ENCODE measurements around the gene MCM9.

The MCM9 gene

GRCh38 chr6:118908441-118908840 lies 26.5 kb downstream of the MCM9 start:
- Histone ChIP-seq H3K79me1 (ENCODE audit: low read depth, low read length) (no peaks in the 10 kb centered on the region), H3K4me2 (ENCODE audit: insufficient read depth, low read length, poor library complexity, severe bottlenecking) (no peak overlapping the region), H4K8ac (ENCODE audit: low read depth, low read length) (no peak overlapping the region), H3K4me3 (ENCODE audit: low read length in 2 of 2) (no peak overlapping the region), H2BK120ac (ENCODE audit: low read depth, low read length) (no peak overlapping the region), H3K14ac (ENCODE audit: low read length) (no peak overlapping the region), H3K23ac (ENCODE audit: low read depth, low read length, poor library complexity) (no peak overlapping the region), H2AFZ (ENCODE audit: low read length) (no peak overlapping the region), H3K4me1 (ENCODE audit: control insufficient read depth in 2 of 2, insufficient read depth in 1 of 2, low read depth in 1 of 2, low read length in 2 of 2) (no peaks in the 10 kb centered on the region), H4K91ac (ENCODE audit: low read depth, low read length, poor library complexity) (no peak overlapping the region), H3K9ac (ENCODE audit: low read depth, low read length, poor library complexity) (no peak overlapping the region), H2BK12ac (ENCODE audit: low read length) (no peak overlapping the region), H3K27me3 (ENCODE audit: control insufficient read depth in 3 of 3, insufficient read depth in 3 of 3, low read depth in 1 of 3, low read length in 3 of 3) (no peaks in the 10 kb centered on the region), H3K9me3 (replicated peaks in 1 of 2; ENCODE audit: control insufficient read depth in 2 of 2, insufficient read depth in 1 of 2, low read depth in 1 of 2, low read length in 2 of 2) (no peaks in the 10 kb centered on the region), H2BK15ac (ENCODE audit: low read length) (no peak overlapping the region), H2BK5ac (ENCODE audit: low read length) (no peak overlapping the region), H3K18ac (ENCODE audit: low read length) (no peak overlapping the region), H3K4ac (ENCODE audit: low read length) (no peak overlapping the region), H3K27ac (replicated peaks; ENCODE audit: low read length) (no peak overlapping the region), H3K36me3 (replicated peaks in 1 of 2; ENCODE audit: control insufficient read depth in 2 of 2, insufficient read depth in 2 of 2, low read length in 2 of 2) (peaks cover 11 to 98% of the 10 kb centered on the region in 2 donors), H2AK5ac (ENCODE audit: low read depth, low read length) (no peak overlapping the region)
- no CpG with 5 or more reads among the region's 1 CpG for WGBS, 2 donors (ENCODE audit: extremely low coverage in 2 of 2, insufficient read length in 2 of 2, insufficient replicate concordance in 1 of 2)
- DNase-seq (ENCODE audit: low spot score): no peak

GRCh38 chr6:118905851-118906250 lies 29.1 kb downstream of the MCM9 start:
- H3K4me1 ChIP-seq (ENCODE audit: control insufficient read depth in 2 of 2, insufficient read depth in 1 of 2, low read depth in 1 of 2, low read length in 2 of 2): no peaks in the 10 kb centered on the region
- no CpG with 5 or more reads among the region's 4 CpGs for WGBS, 2 donors (ENCODE audit: extremely low coverage in 2 of 2, insufficient read length in 2 of 2, insufficient replicate concordance in 1 of 2)
- no peak overlapping the region for H3K4ac ChIP-seq (ENCODE audit: low read length)
- no peak overlapping the region for H3K4me2 ChIP-seq (ENCODE audit: insufficient read depth, low read length, poor library complexity, severe bottlenecking)
- no peak overlapping the region for H2BK5ac ChIP-seq (ENCODE audit: low read length)
- H4K91ac ChIP-seq (ENCODE audit: low read depth, low read length, poor library complexity): no peak overlapping the region
- H3K9ac ChIP-seq (ENCODE audit: low read depth, low read length, poor library complexity): no peak overlapping the region
- H3K9me3 ChIP-seq (replicated peaks in 1 of 2; ENCODE audit: control insufficient read depth in 2 of 2, insufficient read depth in 1 of 2, low read depth in 1 of 2, low read length in 2 of 2): no peaks in the 10 kb centered on the region
- no peak overlapping the region for H4K8ac ChIP-seq (ENCODE audit: low read depth, low read length)
- no peak overlapping the region for H3K18ac ChIP-seq (ENCODE audit: low read length)
- no peak overlapping the region for H2BK120ac ChIP-seq (ENCODE audit: low read depth, low read length)
- H3K79me1 ChIP-seq (ENCODE audit: low read depth, low read length): no peaks in the 10 kb centered on the region
- H2AK5ac ChIP-seq (ENCODE audit: low read depth, low read length): no peak overlapping the region
- no peak overlapping the region for H2BK15ac ChIP-seq (ENCODE audit: low read length)
- DNase-seq (ENCODE audit: low spot score): no peak
- H3K27ac ChIP-seq (replicated peaks; ENCODE audit: low read length): no peak overlapping the region
- no peak overlapping the region for H2BK12ac ChIP-seq (ENCODE audit: low read length)
- no peak overlapping the region for H3K23ac ChIP-seq (ENCODE audit: low read depth, low read length, poor library complexity)
- H3K27me3 ChIP-seq (ENCODE audit: control insufficient read depth in 3 of 3, insufficient read depth in 3 of 3, low read depth in 1 of 3, low read length in 3 of 3): no peaks in the 10 kb centered on the region
- no peak overlapping the region for H3K4me3 ChIP-seq (ENCODE audit: low read length in 2 of 2)
- H2AFZ ChIP-seq (ENCODE audit: low read length): no peak overlapping the region
- peaks cover 14 to 98% of the 10 kb centered on the region in 2 donors for H3K36me3 ChIP-seq (replicated peaks in 1 of 2; ENCODE audit: control insufficient read depth in 2 of 2, insufficient read depth in 2 of 2, low read length in 2 of 2)
- H3K14ac ChIP-seq (ENCODE audit: low read length): no peak overlapping the region

- H3K27me3 ChIP-seq (ENCODE audit: control insufficient read depth in 3 of 3, insufficient read depth in 3 of 3, low read depth in 1 of 3, low read length in 3 of 3): no peaks in the 10 kb centered on the region
- no peak overlapping the region for H2AFZ ChIP-seq (ENCODE audit: low read length)
- no peak for DNase-seq (ENCODE audit: low spot score)
- H2AK5ac ChIP-seq (ENCODE audit: low read depth, low read length): no peak overlapping the region
- no peak overlapping the region for H2BK15ac ChIP-seq (ENCODE audit: low read length)
- H2BK120ac ChIP-seq (ENCODE audit: low read depth, low read length): no peak overlapping the region
- no peak overlapping the region for H2BK5ac ChIP-seq (ENCODE audit: low read length)
- H3K9ac ChIP-seq (ENCODE audit: low read depth, low read length, poor library complexity): no peak overlapping the region
- H4K8ac ChIP-seq (ENCODE audit: low read depth, low read length): no peak overlapping the region
- no peak overlapping the region for H3K18ac ChIP-seq (ENCODE audit: low read length)
- H3K14ac ChIP-seq (ENCODE audit: low read length): no peak overlapping the region
- no peaks in the 10 kb centered on the region for H3K79me1 ChIP-seq (ENCODE audit: low read depth, low read length)
- no peaks in the 10 kb centered on the region for H3K9me3 ChIP-seq (replicated peaks in 1 of 2; ENCODE audit: control insufficient read depth in 2 of 2, insufficient read depth in 1 of 2, low read depth in 1 of 2, low read length in 2 of 2)
- no peak overlapping the region for H3K27ac ChIP-seq (replicated peaks; ENCODE audit: low read length)
- H3K36me3 ChIP-seq (replicated peaks in 1 of 2; ENCODE audit: control insufficient read depth in 2 of 2, insufficient read depth in 2 of 2, low read length in 2 of 2): peaks cover 14 to 98% of the 10 kb centered on the region in 2 donors
- no peak overlapping the region for H4K91ac ChIP-seq (ENCODE audit: low read depth, low read length, poor library complexity)
- no peak overlapping the region for H3K4me2 ChIP-seq (ENCODE audit: insufficient read depth, low read length, poor library complexity, severe bottlenecking)
- H3K4ac ChIP-seq (ENCODE audit: low read length): no peak overlapping the region
- no peak overlapping the region for H3K23ac ChIP-seq (ENCODE audit: low read depth, low read length, poor library complexity)
- H3K4me3 ChIP-seq (ENCODE audit: low read length in 2 of 2): no peak overlapping the region
- peaks cover 0 to 5% of the 10 kb centered on the region in 2 donors for H3K4me1 ChIP-seq (ENCODE audit: control insufficient read depth in 2 of 2, insufficient read depth in 1 of 2, low read depth in 1 of 2, low read length in 2 of 2)
- no peak overlapping the region for H2BK12ac ChIP-seq (ENCODE audit: low read length)
These were observed 29.9 kb downstream of the MCM9 start for GRCh38 chr6:118905084-118905483.

DNA sequence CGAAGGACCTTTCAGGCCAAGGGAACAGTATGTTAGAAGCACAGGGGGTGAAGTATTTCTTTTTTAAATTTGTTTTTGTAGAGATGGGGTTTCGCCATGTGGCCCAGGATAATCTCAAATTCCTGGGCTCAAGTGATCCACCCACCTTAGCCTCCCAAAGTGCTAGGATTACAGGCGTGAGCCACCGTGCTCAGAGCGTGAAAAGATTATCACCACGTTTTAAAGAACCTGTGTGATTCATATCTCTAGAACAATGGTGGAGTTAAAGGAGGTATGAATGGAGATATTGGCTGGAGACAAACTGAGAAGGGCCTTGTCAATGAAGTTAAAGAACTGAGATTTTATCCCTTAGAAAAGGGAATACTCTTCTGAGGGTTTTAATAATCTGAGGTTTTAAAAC lies 31.3 kb downstream of the MCM9 start:
- Histone ChIP-seq H3K27me3 (ENCODE audit: control insufficient read depth in 3 of 3, insufficient read depth in 3 of 3, low read depth in 1 of 3, low read length in 3 of 3) (no peaks in the 10 kb centered on the region), H2BK5ac (ENCODE audit: low read length) (no peak overlapping the region), H2BK12ac (ENCODE audit: low read length) (no peak overlapping the region), H3K4me1 (ENCODE audit: control insufficient read depth in 2 of 2, insufficient read depth in 1 of 2, low read depth in 1 of 2, low read length in 2 of 2) (peaks cover 8 to 13% of the 10 kb centered on the region in 2 donors), H2AFZ (ENCODE audit: low read length) (no peak overlapping the region), H4K91ac (ENCODE audit: low read depth, low read length, poor library complexity) (no peak overlapping the region), H3K27ac (replicated peaks; ENCODE audit: low read length) (no peak overlapping the region), H3K14ac (ENCODE audit: low read length) (no peak overlapping the region), H2BK15ac (ENCODE audit: low read length) (no peak overlapping the region), H3K9ac (ENCODE audit: low read depth, low read length, poor library complexity) (no peak overlapping the region), H4K8ac (ENCODE audit: low read depth, low read length) (no peak overlapping the region), H3K9me3 (replicated peaks in 1 of 2; ENCODE audit: control insufficient read depth in 2 of 2, insufficient read depth in 1 of 2, low read depth in 1 of 2, low read length in 2 of 2) (no peaks in the 10 kb centered on the region), H3K79me1 (ENCODE audit: low read depth, low read length) (no peaks in the 10 kb centered on the region), H3K23ac (ENCODE audit: low read depth, low read length, poor library complexity) (no peak overlapping the region), H2BK120ac (ENCODE audit: low read depth, low read length) (no peak overlapping the region), H3K4me3 (ENCODE audit: low read length in 2 of 2) (no peak overlapping the region), H3K18ac (ENCODE audit: low read length) (no peak overlapping the region), H3K4me2 (ENCODE audit: insufficient read depth, low read length, poor library complexity, severe bottlenecking) (no peak overlapping the region), H2AK5ac (ENCODE audit: low read depth, low read length) (no peak overlapping the region), H3K4ac (ENCODE audit: low read length) (no peak overlapping the region), H3K36me3 (replicated peaks in 1 of 2; ENCODE audit: control insufficient read depth in 2 of 2, insufficient read depth in 2 of 2, low read length in 2 of 2) (peaks cover 14 to 99% of the 10 kb centered on the region in 2 donors)
- no peak for DNase-seq (ENCODE audit: low spot score)
- no CpG with 5 or more reads among the region's 6 CpGs for WGBS, 2 donors (ENCODE audit: extremely low coverage in 2 of 2, insufficient read length in 2 of 2, insufficient replicate concordance in 1 of 2)
